OCI-M1 (cell line): ENCODE data around the gene ITPKB.
"Not testable (repeated sequence)": the region's sequence is repeated elsewhere in the genome, so short reads cannot be mapped to it uniquely, and the experiment has no call there.

ENCODE experiments used
- DNase-seq: peaks from one replicate; lab custom pipeline; 2025; lab: John Stamatoyannopoulos, UW

Gene ITPKB

DNA sequence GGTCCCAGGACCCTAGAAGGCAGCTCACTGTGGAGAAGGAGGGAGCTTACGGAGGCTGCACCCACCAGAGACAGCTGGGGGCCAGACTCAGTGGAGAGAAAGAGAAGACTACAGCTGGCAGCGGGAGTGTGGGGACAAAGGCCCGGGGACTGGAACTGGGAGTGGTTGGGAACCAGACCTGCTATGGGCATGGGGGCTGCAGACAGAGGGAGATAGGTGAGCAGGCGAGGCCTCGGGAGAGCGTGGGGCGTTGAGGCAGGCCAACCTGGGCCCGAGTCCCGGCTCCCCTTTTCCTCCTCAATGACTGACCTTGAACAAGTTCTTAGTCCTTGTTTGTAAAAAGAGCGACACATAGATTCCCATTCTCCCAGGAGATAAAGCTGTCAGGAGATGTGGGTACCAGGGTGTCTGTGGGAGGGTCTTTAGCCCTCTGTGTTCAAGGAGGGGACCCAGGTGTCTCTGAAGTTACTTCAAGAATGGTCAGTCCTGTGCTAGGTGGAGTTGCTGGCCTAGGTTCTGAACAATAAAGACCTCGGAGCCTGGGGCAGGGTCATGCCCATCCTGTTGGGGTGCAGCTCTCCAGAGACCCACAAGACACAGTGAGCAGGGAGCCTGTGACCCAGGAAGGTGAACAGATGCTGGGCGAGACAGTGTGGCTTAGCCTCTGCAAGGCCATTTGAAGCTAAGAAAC, 87.9 kb downstream of the ITPKB start:
- no peak for DNase-seq

DNA sequence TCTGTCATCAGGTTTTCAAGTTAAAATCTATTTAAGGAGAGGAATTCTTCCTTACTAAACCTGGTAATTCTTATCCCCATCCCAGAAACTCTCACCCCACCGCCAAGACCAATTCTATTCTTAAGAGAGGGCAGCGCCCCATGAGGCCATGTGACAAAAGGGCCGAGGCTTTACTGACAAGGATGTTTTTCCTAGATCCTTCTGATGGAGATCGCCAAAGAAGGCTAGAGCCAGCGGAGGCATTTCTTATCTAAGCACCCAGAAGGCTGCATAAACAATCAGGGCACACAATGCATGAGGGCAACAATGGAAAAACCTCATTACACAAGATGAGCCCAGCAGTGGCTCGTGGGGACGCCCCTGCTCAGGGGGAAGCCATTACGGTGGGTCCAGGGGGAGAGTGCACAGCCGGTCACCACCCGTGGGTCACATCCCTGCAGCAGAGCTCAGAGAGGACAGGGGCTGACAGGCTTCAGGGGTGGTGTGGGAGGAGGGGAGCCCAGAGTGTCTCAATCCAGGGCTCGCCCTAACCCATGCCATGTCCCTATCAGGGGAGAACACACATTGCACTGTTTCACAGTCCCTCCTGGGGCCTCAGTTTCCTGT, 88.7 kb downstream of the ITPKB start:
- peak; percentile 83 for DNase-seq

DNA sequence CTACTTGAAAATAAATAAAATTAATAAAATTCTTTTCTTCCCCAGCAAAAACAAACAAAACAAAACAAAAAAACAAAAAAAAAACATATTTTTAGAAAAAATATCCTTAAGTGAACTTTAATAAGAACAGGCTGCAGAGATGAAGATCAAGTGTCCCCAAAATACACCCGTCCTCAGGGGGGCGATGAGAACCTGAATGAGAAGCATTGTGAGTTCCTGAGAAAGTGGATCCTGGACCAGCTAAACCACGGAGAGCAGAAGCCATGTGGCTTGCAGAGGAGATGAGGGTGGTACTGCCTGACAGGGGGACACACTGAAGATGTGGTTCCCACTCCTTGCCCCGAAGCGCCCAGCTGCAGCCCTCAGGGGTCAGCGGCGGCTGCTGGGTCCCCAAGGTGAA, 89.3 kb downstream of the ITPKB start:
- DNase-seq = peak; percentile 51

DNA sequence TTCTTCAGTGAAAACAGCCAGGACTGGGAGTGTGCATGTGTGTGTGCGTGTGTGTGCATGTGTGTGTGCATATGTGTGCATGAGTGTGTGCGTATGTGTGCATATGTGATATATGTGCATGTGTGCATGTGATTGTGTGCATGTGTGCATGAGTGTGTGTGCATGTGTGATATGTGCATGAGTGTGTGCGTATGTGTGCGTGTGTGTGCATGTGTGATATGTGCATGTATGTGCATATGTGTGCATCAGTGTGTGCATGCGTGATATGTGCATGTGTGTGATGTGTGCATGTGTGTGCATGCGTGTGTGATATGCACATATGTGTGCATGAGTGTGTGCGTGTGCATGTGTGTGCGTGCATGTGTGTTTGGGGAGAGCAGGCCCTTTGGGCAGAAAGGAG, 89.8 kb downstream of the ITPKB start:
- DNase-seq = no peak

DNA sequence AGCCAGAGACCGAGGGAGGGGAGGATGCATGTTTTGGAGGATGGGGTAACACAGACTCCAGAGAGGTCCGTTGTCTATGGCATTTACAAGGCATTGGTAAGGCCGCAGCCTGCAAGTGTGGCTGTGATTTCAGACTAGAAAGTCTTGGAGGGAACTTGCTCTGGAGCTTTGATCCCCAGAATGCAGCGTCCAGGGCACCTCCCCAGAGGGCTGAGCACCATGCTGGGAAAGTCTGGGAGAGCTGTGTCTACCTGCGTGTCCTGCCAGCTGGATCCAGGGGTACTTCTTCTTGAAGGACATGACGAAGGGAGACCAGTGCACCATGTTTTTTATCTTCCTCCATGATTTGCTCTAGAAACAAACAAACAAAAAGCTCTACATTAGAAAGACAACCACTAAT, 90.7 kb downstream of the ITPKB start:
- no peak for DNase-seq

DNA sequence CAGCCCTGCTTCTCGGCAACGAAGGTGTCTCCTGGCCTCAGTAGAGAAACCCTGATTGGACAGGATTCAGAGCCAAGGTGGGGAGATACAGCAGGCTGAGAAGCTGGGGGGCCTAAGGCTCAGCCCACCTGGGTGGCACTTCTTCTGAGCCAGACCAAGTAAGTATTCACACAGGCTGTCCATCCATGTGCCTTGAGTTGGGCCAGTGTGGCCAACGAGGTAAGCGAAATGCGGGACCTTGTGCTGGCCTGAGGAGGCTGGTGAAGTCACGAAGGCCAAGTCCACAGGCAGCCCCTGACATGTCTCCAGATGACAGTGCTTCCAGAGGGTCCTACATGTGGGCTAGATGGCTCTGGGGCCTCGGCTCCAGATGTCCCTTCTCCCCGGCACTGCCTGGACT, 91.4 kb downstream of the ITPKB start:
- DNase-seq = no peak

DNA sequence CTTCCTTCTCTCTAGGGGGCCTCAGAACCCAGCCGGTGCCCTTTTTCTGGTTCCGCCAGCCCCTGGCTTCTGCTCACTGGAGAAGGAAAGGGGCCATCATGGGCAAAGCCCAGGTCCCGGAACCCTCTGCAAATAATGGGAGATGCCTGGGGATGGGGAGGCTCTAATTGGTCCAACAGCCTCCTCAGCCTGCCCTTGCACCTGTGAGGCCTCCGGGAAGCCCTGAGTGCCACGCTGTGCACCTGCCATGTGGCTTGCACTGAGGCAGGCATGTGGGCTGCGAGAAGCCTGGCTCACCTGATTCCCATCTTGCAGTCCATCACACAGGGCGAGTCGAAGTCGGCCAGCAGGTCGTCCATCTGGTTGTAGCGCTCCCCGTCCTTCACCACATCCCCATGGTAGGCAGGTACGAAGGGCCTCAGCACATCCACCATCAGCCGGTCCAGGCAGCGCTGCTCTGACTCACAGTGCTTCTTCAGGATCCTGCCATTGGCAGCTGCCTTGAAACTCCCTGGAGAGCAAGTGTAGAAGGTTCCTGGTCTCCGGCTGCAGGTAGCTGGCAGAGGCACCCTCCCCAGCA, 92.1 kb downstream of the ITPKB start:
- DNase-seq = no peak

DNA sequence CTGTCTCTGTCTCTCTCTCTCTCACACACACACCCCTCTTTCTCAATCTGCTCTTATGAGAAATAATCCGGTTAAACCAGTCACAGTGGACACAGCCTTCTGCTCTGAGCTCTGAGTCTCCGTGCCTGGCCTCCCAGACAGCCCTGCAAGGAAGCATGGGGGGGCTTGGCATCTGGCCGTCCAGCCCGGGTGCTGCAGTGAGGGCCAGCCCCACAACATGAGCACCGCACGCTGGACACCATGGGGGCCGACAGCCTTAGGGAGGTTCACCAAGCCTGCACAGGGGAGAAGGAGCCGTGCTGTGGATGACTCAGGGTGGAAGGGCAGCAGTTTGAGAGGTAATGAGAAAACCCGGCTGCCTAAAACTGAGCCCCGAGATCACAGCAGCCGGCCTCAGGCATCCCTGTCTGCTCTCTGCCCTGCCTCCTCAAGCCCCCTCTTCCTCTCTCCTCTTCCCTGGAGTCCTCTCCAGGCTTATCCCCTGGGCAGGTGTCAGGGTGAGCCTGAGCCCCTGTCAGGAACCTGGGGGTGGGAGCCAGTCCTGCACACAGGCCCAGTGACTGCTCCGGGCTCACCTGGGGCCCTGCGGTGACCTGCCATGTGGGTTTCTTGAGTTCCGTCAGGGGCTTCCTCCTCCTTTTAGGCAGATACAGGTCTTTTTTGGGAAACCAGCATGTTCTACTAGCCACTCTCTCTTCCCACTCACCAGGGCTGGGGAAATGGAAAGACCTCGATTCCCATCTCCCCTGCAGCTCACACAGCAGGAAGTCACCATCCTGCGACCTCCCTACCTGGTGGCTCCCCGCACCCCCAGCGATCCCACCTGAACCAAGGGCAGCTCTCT, 92.8 kb downstream of the ITPKB start:
- DNase-seq = no peak

DNA sequence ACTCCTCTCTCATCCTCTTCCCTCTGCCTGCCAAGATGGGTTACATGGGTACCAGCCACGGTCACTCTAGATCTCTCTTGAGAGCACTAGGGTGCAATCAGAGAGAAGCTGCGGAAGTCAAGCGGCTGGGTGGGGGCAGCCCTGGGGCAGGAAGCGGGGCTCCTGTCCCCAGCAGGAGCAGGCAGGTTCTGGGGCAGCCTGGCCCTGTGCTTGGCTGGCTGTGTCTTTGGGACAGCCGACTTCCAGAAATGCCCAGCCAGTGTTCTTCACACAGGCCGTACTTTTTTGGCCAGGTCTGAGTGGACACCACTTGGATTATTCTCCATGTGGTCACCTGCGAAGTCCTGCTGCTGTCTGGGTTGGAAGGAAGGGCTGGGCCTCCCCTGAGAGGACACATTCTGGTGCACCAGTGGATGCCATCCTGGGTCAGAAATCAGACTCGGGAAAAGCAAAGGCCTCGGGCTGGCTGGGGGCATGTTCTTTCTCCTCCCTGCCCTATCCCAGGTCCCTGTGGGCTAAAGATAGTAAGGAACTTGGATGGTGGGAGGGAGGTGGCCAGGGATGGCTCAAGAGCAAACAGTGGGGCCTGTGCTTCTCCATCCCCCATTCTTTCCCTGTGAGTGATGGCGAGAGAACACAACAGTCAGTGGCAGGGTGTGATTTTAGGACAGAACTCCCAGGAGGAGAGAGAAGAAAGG, 93.7 kb downstream of the ITPKB start:
- no peak for DNase-seq

DNA sequence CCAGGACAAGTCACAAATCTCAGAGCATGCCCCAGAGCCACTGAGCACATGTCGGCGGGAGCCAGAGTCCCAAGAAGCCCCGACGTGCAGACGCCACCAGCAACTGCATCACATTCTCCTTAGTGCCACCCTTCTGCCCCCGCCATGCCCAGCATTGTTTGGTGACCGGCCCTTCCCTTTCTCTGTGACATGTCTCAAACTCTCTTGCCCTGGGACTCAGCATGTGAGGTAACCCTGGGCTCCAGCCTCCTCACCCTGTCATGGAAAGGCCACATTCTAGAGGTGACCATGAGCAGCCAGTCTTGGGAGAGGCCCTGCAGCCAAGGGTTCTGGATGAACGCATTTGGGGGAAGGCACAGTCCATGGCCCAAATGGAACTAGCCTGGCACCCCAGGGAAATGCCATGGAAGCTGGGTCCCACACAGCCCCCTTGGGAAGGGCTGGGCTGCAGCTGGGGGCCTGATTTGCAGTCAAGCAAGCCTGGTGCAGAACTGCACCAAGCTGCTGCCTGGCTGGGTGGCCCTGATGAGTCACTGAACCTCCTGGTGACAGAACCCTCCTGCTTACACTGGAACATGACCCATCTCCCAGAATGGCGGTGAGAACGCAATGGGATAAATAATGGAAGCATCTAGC, 94.4 kb downstream of the ITPKB start:
- DNase-seq = no peak

DNA sequence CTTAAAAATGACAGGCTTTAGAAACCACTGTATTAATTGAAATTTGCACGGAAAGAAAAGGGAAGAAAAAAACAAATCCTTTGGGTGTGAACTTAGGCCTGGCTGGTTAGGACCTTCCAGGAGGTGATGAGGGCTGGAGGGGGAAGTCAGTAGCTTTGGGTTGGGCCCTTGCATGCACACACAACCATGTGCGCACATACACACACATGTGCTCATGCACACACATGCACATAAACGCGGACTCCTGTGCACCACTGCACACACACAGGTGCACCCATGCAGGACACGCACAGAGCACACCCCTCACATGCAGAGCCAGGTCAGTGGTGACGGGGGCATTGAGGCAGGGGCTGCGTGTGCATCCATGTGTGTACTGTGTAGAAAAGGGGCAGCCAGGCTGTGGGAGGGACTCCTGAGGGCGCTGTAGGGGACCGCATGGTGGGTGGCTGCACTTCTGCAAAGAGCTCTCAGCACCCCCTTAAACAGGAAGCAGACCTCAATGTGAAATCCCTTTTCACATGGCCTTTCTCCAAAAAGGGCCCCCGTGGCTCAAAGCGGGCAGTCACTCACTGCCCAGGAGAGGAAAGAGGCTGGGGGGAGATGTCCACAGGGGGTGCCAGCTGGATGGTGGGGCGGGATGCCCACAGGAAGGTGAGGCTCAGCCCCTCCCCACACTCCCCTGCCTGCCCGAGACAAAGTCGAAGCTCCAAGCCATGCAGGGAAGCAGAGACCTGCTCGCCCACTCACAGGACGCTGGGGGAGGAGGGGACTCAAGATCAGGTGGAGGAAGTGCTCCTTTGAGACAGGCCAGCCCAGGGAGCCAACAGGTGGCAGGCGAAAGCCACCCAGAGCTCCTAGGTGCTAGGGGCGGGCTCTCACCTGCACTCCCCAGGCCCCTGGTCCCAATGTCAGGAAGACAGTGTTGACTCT, 95.2 kb downstream of the ITPKB start:
- DNase-seq = no peak

DNA sequence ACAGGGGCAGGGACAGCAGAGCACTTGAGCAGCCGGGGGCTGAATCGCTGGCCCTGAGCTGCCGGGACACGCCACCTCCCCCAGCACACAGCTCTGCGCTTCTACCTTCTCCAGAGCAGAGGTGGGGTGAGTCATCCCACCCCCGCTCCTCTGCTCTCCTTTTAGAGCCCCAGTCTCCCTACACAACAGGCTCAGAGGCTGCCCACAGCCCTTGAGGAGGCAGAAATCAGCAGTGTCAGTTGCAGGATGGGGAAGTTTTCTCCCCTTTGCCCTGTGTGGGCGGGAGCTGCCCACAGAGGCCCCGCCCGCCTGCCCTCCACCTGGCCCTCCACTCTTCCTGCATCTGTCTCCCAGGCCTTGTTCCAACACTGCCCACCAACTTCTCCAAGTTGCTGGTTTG, 95.9 kb downstream of the ITPKB start:
- DNase-seq = peak; percentile 69

DNA sequence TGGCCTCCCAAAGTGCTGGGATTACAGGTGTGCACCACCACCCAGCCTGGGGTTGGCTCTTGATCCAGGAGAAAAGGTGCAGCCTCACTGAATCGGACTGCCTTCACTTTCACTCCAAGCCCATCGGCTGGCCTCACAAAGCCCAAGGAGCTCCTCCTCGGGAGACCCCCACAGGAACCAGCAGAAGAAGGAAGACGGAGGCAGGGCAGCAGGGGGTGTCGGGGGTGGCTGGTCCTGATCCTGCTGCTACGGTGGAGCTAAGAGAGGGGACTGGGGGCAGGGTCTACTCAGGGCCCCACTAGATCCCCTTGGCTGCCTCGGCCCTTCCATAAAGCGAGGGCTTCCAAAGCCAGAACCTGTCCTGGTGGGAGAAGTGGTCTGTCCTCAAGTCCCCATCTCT, 96.7 kb downstream of the ITPKB start:
- no peak for DNase-seq

DNA sequence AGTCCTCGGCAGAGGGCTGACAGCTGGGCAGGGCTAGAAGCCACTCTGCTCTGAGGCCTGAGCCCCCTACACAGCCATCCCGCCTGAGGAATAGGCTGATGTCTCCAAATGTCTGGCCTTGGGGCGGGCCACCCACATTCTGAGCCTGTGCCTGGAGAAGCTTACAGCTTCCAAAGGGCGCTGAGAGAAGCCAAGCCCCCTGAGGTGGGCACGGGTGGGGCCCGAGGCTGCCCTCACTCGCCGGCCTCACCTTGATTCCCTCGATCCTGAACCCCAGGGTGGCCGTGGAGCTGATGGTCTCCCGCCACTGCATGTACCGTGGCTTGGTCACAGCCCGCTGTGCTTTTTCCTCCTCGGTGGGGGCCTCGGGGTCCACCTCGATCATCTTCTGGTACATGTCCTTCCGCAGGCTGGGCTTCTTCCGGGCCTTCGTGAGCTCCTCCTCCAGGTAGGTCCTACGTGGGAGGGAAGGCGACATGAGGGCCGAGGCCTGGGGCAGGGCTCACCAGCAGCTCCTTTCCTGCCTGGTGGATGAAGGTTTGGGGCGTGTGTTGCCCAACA, 97.3 kb downstream of the ITPKB start:
- DNase-seq = no peak

DNA sequence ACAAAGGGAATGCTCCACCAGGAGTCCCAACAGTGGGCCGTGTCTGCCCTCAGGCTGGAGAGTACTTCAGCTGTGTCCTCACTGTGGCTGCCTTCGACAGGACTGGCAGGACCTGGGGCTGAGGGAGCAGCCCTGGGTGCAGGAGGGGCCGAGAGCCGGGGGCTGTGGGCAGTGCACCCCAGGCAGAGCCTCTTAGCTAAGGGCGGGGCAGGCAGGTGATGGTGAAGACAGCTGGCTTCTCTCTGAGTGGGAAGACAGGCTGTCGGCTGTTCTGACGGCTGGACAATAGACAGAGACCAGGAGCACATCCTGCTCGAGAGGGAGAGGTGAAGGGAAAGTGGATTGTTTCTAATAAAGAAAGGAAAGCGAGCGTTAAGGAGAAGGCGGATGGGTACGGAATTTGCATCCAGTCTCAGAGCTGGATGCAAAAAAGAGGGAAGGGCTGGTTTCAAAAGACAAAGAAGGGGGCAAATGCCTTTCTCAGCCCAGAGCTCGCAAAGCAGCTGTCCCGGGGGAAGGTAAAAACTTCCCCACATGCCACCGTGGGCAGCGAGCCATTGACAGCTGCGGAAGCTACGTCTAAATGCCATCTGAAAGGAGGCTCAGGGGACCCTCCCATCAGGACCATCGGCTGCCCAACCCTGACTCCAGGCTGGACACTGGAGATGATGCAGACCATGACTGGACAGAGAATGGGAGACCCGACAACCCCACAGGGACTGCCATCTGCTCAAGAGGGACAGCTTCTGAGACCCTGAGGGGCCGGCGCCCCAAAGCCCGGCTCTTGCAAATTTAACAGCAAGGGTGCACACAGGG, 98.6 kb downstream of the ITPKB start:
- DNase-seq = no peak

DNA sequence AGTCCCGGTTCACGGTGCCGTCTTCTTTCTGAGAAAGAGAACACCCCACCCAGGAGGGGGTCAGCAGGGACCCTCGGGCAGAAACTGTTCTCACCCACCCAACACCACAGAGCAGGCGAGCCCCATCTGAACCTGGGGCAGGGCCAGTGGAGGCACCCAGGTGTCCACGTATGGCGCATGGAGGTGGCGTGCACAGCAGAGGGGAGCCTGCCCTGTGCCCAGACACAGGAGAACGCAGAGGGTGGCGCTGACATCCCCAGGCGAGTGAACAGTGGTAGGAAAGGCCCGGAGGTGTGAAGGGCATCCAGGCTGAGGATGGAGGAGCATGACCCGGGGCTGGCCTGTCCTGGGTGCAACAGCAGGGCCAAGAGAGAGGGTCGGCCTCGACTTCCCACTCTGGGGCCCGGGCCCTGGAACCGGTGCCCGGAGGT, 99.4 kb downstream of the ITPKB start:
- DNase-seq = no peak

DNA sequence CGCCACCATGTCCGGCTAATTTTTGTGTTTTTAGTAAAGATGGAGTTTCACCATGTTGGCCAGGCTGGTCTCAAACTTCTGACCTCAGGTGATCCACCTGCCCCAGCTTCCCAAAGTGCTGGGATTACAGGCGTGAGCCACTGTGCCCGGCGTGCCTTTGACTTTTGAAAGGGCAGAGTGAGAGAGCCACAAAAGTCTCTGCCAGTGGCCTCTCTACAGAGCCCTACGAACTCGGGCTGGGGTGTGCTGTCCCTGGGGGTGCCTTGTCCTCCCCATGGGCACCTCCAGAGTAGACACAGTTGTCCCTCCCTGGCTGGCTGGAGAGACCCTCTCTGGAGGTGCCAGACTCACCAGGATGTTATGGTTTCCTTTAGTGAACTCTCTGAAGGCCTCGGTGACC, 99.9 kb downstream of the ITPKB start:
- not testable (repeated sequence) for DNase-seq

DNA sequence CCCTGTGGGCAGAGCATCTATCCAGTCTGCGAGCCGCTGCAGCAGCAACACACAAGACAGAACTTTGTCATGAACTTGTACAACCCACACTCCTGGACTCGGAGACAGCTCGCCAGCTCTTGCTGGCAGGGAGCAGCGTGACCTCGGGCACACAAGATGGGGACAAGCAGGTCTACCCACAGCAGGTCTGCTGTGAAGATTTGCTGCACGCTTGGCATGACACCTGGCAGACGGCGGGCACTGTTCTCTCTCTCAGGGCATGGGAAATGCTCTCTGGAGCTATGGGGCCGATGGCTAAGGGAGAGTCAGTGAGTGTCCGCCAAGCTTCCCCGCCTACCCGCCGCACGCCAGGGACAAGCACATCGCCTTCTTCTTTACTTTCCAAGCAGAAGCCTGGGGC, 100.5 kb downstream of the ITPKB start:
- no peak for DNase-seq

DNA sequence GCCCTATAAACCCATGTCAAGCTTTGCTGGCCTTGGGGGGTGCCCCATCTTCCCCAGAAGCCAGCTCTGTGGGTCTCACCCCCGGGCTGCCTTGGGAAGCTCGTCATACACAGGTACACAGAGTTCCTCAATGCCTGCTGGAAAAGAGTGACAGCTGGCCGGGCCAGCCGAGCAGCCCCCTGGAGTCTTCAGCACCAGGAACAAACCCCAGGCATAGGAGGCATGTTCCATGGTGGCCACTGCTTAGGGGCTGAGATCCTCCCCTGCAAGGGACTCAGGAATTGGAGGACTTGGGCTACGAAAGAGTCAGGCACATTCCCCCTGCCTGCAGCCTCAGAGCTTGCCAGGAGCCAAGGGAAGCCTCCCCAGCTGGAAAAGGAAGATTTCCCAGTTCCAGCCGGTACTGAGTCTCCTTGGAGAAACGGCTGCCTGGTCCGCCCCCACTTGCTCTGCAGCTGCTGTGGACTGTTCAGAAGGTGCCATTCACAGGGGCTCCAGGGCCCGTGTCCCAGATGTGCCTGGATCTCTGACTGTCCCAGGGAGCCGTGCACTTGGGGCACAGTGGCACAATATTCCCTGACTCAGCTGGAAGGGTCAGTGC, 101.0 kb downstream of the ITPKB start:
- no peak for DNase-seq
